Uterus (tissue), 2 donors: ENCODE measurements around the gene DSN1.

Experiments
- POLR2A ChIP-seq, 2 donors: fragments of 450-650 bp; IDR thresholded peaks; one replicate each; pipeline ENCODE4 v1.6.1; 2016; ENCODE audit warnings: antibody characterized with exemption in 2 of 2, mild to moderate bottlenecking in 1 of 2, moderate library complexity in 1 of 2
- TF ChIP-seq, protein P1 (sequence below), 4 experiments: fragments of 200-600 bp in 2 of 4; fragments of 450-650 bp in 2 of 4; sonication (generic) in 2 of 4; IDR thresholded peaks; one replicate each; pipeline ENCODE4 v1.5.1; 2016 to 2019; ENCODE audit warnings: antibody characterized with exemption in 4 of 4, mild to moderate bottlenecking in 2 of 4, moderate library complexity in 1 of 4

DNA sequence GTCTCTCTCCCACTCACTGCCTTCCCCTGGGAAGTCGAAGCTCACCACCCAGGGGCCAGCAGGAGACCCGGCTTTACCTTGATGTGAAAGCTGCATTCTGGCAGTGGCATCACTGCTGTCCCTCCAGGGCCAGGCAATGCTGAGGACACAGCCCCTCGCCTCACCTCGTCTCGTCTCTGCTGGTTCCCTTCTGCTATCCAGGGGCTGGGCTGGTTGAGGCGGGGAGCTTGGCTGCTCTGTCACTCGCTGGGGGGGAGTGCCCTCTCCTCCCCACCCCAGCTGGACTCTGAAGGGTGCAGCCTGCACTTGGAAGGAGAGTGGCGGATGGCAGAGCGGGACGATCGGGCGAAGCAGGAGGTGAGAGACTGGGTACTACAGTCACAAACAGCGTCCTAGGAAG is 12.7 kb upstream of the DSN1 start:
- TF ChIP-seq, protein P1, sequence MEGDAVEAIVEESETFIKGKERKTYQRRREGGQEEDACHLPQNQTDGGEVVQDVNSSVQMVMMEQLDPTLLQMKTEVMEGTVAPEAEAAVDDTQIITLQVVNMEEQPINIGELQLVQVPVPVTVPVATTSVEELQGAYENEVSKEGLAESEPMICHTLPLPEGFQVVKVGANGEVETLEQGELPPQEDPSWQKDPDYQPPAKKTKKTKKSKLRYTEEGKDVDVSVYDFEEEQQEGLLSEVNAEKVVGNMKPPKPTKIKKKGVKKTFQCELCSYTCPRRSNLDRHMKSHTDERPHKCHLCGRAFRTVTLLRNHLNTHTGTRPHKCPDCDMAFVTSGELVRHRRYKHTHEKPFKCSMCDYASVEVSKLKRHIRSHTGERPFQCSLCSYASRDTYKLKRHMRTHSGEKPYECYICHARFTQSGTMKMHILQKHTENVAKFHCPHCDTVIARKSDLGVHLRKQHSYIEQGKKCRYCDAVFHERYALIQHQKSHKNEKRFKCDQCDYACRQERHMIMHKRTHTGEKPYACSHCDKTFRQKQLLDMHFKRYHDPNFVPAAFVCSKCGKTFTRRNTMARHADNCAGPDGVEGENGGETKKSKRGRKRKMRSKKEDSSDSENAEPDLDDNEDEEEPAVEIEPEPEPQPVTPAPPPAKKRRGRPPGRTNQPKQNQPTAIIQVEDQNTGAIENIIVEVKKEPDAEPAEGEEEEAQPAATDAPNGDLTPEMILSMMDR (IDR thresholded peaks at IDR 0.05): no peak
- no peak for TF ChIP-seq POLR2A (IDR thresholded peaks at IDR 0.05)
